ENCODE measurements around the gene MOB2. TPM values are rescaled to one million over a fixed set of nuclear protein-coding genes. Genes with fewer than 3 reads are reported as not detected.

MOB2 gene
- total RNA-seq, 1 donor from 2014 or later: 26.4 TPM

- no peaks in the 10 kb centered on the region for H3K9me3 ChIP-seq (ENCODE audit: insufficient read depth, low read depth, low read length)
- H3K27me3 ChIP-seq (ENCODE audit: insufficient read depth, low read length): no peaks in the 10 kb centered on the region
- FAIRE-seq: no peak
- Mint-ChIP-seq H3K4me1 (ENCODE audit: low read depth, unreplicated experiment) (peaks cover 6% of the 10 kb centered on the region), H3K9me3 (ENCODE audit: unreplicated experiment) (no peaks in the 10 kb centered on the region), H3K27me3 (ENCODE audit: low read depth, unreplicated experiment) (no peaks in the 10 kb centered on the region), H3K4me3 (ENCODE audit: unreplicated experiment) (no peak overlapping the region), H3K36me3 (ENCODE audit: low read depth, unreplicated experiment) (peaks cover 2% of the 10 kb centered on the region), H3K27ac (ENCODE audit: unreplicated experiment) (no peak overlapping the region)
- no peaks in the 10 kb centered on the region for H3K36me3 ChIP-seq (ENCODE audit: insufficient read depth, low read length)
- no peak overlapping the region for H3K4me3 ChIP-seq (ENCODE audit: insufficient read depth, low read depth, low read length)
- H3K9ac ChIP-seq (ENCODE audit: low read length): no peak overlapping the region
- peaks cover 87% of the 10 kb centered on the region for H4K20me1 ChIP-seq (ENCODE audit: insufficient read depth, low read length)
- H3K4me2 ChIP-seq (ENCODE audit: low read length): no peak overlapping the region
- H3K4me1 ChIP-seq (ENCODE audit: insufficient read depth, low read length): peaks cover 3% of the 10 kb centered on the region
- peaks cover 32% of the 10 kb centered on the region for H3K79me2 ChIP-seq (ENCODE audit: insufficient read depth, low read length)
- H2AFZ ChIP-seq (ENCODE audit: low read depth, low read length): no peak overlapping the region
- no peak for DNase-seq (ENCODE audit: low read depth)
- TF ChIP-seq CTCF (IDR thresholded peaks at IDR 0.05; ENCODE audit: insufficient read depth, low read depth, low read length): no peak
- no peak for TF ChIP-seq EZH2 (IDR thresholded peaks at IDR 0.05; ENCODE audit: insufficient read depth, low read length)
- H3K27ac ChIP-seq (ENCODE audit: low read depth, low read length): no peak overlapping the region
These were observed 1.7 kb downstream of the MOB2 start for GRCh38 chr11:1484695-1485503.

GRCh38 chr11:1484061-1484671 is 2.4 kb downstream of the MOB2 start:
- H3K9ac ChIP-seq (ENCODE audit: low read length): no peak overlapping the region
- H3K4me3 ChIP-seq (ENCODE audit: insufficient read depth, low read depth, low read length): no peak overlapping the region
- H3K9me3 ChIP-seq (ENCODE audit: insufficient read depth, low read depth, low read length): no peaks in the 10 kb centered on the region
- no peak overlapping the region for H3K27ac ChIP-seq (ENCODE audit: low read depth, low read length)
- H3K4me2 ChIP-seq (ENCODE audit: low read length): no peak overlapping the region
- peaks cover 2% of the 10 kb centered on the region for H3K36me3 Mint-ChIP-seq (ENCODE audit: low read depth, unreplicated experiment)
- H3K9me3 Mint-ChIP-seq (ENCODE audit: unreplicated experiment): no peaks in the 10 kb centered on the region
- H3K27me3 Mint-ChIP-seq (ENCODE audit: low read depth, unreplicated experiment): no peaks in the 10 kb centered on the region
- H2AFZ ChIP-seq (ENCODE audit: low read depth, low read length): no peak overlapping the region
- H4K20me1 ChIP-seq (ENCODE audit: insufficient read depth, low read length): peaks cover 84% of the 10 kb centered on the region
- no peaks in the 10 kb centered on the region for H3K36me3 ChIP-seq (ENCODE audit: insufficient read depth, low read length)
- H3K79me2 ChIP-seq (ENCODE audit: insufficient read depth, low read length): peaks cover 28% of the 10 kb centered on the region
- H3K4me1 ChIP-seq (ENCODE audit: insufficient read depth, low read length): peaks cover 3% of the 10 kb centered on the region
- H3K4me1 Mint-ChIP-seq (ENCODE audit: low read depth, unreplicated experiment): peaks cover 6% of the 10 kb centered on the region
- H3K27ac Mint-ChIP-seq (ENCODE audit: unreplicated experiment): no peak overlapping the region
- no peak overlapping the region for H3K4me3 Mint-ChIP-seq (ENCODE audit: unreplicated experiment)
- H3K27me3 ChIP-seq (ENCODE audit: insufficient read depth, low read length): no peaks in the 10 kb centered on the region
- no peak for TF ChIP-seq CTCF (IDR thresholded peaks at IDR 0.05; ENCODE audit: insufficient read depth, low read depth, low read length)
- no peak for TF ChIP-seq EZH2 (IDR thresholded peaks at IDR 0.05; ENCODE audit: insufficient read depth, low read length)
- no peak for FAIRE-seq
- no peak for DNase-seq (ENCODE audit: low read depth)
